ENCODE data around the gene RTEL1.

Gene RTEL1

GRCh38 chr20:63687419-63688178 is 29.5 kb downstream of the RTEL1 start:
- DNase-seq (ENCODE audit: low read depth in 2 of 2), result no peak

- no peak for DNase-seq (ENCODE audit: low read depth in 2 of 2)
Measured at GRCh38 chr20:63688228-63689045, 30.3 kb downstream of the RTEL1 start.

- no peak for DNase-seq (ENCODE audit: low read depth in 2 of 2)
Measured at GRCh38 chr20:63689046-63690002, 31.2 kb downstream of the RTEL1 start.

GRCh38 chr20:63690003-63690897 is 32.1 kb downstream of the RTEL1 start:
- no peak for DNase-seq (ENCODE audit: low read depth in 2 of 2)

GRCh38 chr20:63690898-63691710 is 33.0 kb downstream of the RTEL1 start:
- DNase-seq (ENCODE audit: low read depth in 2 of 2), result no peak

- DNase-seq (ENCODE audit: low read depth in 2 of 2), result no peak
Measured at GRCh38 chr20:63691711-63692435, 33.8 kb downstream of the RTEL1 start.

- no peak for DNase-seq (ENCODE audit: low read depth in 2 of 2)
Measured at GRCh38 chr20:63692436-63693082, 34.4 kb downstream of the RTEL1 start.

GRCh38 chr20:63693083-63693732 is 35.1 kb downstream of the RTEL1 start:
- DNase-seq (ENCODE audit: low read depth in 2 of 2), result no peak

- DNase-seq (ENCODE audit: low read depth in 2 of 2), result no peak
Measured at GRCh38 chr20:63693733-63694583, 35.8 kb downstream of the RTEL1 start.

GRCh38 chr20:63694584-63695423 is 36.7 kb downstream of the RTEL1 start:
- no peak for DNase-seq (ENCODE audit: low read depth in 2 of 2)

GRCh38 chr20:63695424-63696305 is 37.6 kb downstream of the RTEL1 start:
- DNase-seq (ENCODE audit: low read depth in 2 of 2), result no peak

- DNase-seq (ENCODE audit: low read depth in 2 of 2), result no peak
Measured at GRCh38 chr20:63696306-63696627, 38.2 kb downstream of the RTEL1 start.

GRCh38 chr20:63696628-63697356 is 38.7 kb downstream of the RTEL1 start, which contains the start of gene TNFRSF6B:
TSS of gene TNFRSF6B (plus strand) at chr20:63696652. CDS start at chr20:63696768, 116 bp downstream.
- DNase-seq (ENCODE audit: low read depth in 2 of 2), result no peak

GRCh38 chr20:63697357-63697867 is 39.3 kb downstream of the RTEL1 start:
- DNase-seq (ENCODE audit: low read depth in 2 of 2), result no peak

Measured in activated CD8-positive, alpha-beta memory T cell treated with anti-CD3 and anti-CD28 coated beads for 4 hours (primary cell).